Neural progenitor cell (in vitro differentiated cells): ENCODE results near the gene ARL13B.
"Not testable (repeated sequence)": the region's sequence is repeated elsewhere in the genome, so short reads cannot be mapped to it uniquely, and the experiment has no call there.

Experiments
- EZH2 ChIP-seq: fragments of 200-600 bp; sonication (generic); IDR thresholded peaks from 2 replicates; pipeline ENCODE4 v1.6.1; 2017; ENCODE audit warnings: antibody characterized with exemption, mild to moderate bottlenecking, moderate library complexity
- EZH2phosphoT487 ChIP-seq: fragments of 200-600 bp; sonication (generic); IDR thresholded peaks from 2 replicates; pipeline ENCODE4 v1.6.1; 2017; ENCODE audit warnings: antibody characterized with exemption
- TF ChIP-seq, protein P1 (sequence below): fragments of 200-600 bp; sonication (generic); IDR thresholded peaks from 2 replicates; pipeline ENCODE4 v1.5.1; 2017; ENCODE audit warnings: antibody characterized with exemption, mild to moderate bottlenecking

DNA sequence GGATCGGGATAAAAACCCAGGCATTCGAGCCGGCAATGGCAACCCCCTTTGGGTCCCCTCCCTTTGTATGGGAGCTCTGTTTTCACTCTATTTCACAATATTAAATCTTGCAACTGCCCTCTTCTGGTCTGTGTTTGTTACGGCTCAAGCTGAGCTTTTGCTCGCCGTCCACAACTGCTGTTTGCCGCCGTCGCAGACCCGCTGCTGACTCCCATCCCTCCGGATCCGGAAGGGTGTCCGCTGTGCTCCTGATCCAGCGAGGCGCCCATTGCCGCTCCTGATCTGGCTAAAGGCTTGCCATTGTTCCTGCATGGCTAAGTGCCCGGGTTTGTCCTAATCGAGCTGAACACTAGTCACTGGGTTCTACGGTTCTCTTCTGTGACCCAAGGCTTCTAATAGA lies 14.8 kb upstream of the ARL13B start:
- TF ChIP-seq, protein P1, sequence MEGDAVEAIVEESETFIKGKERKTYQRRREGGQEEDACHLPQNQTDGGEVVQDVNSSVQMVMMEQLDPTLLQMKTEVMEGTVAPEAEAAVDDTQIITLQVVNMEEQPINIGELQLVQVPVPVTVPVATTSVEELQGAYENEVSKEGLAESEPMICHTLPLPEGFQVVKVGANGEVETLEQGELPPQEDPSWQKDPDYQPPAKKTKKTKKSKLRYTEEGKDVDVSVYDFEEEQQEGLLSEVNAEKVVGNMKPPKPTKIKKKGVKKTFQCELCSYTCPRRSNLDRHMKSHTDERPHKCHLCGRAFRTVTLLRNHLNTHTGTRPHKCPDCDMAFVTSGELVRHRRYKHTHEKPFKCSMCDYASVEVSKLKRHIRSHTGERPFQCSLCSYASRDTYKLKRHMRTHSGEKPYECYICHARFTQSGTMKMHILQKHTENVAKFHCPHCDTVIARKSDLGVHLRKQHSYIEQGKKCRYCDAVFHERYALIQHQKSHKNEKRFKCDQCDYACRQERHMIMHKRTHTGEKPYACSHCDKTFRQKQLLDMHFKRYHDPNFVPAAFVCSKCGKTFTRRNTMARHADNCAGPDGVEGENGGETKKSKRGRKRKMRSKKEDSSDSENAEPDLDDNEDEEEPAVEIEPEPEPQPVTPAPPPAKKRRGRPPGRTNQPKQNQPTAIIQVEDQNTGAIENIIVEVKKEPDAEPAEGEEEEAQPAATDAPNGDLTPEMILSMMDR = not testable (repeated sequence)
- not testable (repeated sequence) for TF ChIP-seq EZH2, EZH2phosphoT487
